T47D (cell line): ENCODE data around the gene TARS2.
A peak's percentile ranks its signal among the peaks of the same experiment; 100 is the strongest.

ENCODE experiments used
- DNase-seq, 2 experiments: peaks; one replicate each; pipeline versions ENCODE4 v3.0.0 to v3.0.0-alpha.2; 2011 to 2012; ENCODE audit warnings: low read depth in 1 of 2, low spot score in 1 of 2
- JUND ChIP-seq: IDR thresholded peaks from 2 replicates; pipeline ENCODE4 v1.6.1; 2012; ENCODE audit warnings: low read depth
- in situ Hi-C: cut with HindIII; loops from 2 replicates; pipeline ENCODE4 v1.10.0; 2016; ENCODE audit warnings: low sequenced_read_pairs, low pct_unique_long_range_greater_than_20kb

TARS2 gene

GRCh38 chr1:150549496-150550221 lies 62.4 kb downstream of the TARS2 start:
- in situ Hi-C loops = no loop called here
- DNase-seq = peak in 1 of 2 experiments; percentile 77
- no peak for TF ChIP-seq JUND

- no peak for TF ChIP-seq JUND
- in situ Hi-C loops = no loop called here
- no peak for DNase-seq
Observed at GRCh38 chr1:150550222-150551050, 63.2 kb downstream of the TARS2 start.

- no peak for TF ChIP-seq JUND
- in situ Hi-C loops = no loop called here
- no peak for DNase-seq
Observed at GRCh38 chr1:150551051-150551783, 64.0 kb downstream of the TARS2 start.

GRCh38 chr1:150551784-150552127 lies 64.5 kb downstream of the TARS2 start:
- in situ Hi-C loops = no loop called here
- DNase-seq = no peak
- no peak for TF ChIP-seq JUND

GRCh38 chr1:150552128-150552910 lies 65.1 kb downstream of the TARS2 start:
- DNase-seq = no peak
- in situ Hi-C loops = no loop called here

GRCh38 chr1:150552911-150553289 lies 65.7 kb downstream of the TARS2 start:
- in situ Hi-C loops = no loop called here
- no peak for TF ChIP-seq JUND
- no peak for DNase-seq

More at GRCh38 chr1:150552128-150552910, 65.1 kb downstream of the TARS2 start:
- no peak for TF ChIP-seq JUND

- in situ Hi-C loops = no loop called here
Observed at GRCh38 chr1:150553392-150554085, 66.3 kb downstream of the TARS2 start.

GRCh38 chr1:150554086-150554452 lies 66.8 kb downstream of the TARS2 start:
- in situ Hi-C loops = no loop called here
- DNase-seq = no peak
- TF ChIP-seq JUND = no peak

More at GRCh38 chr1:150553392-150554085, 66.3 kb downstream of the TARS2 start:
- no peak for TF ChIP-seq JUND
- no peak for DNase-seq

- TF ChIP-seq JUND = no peak
- in situ Hi-C loops = no loop called here
- no peak for DNase-seq
Observed at GRCh38 chr1:150555198-150555970, 68.2 kb downstream of the TARS2 start.

- DNase-seq = no peak
- in situ Hi-C loops = no loop called here
- no peak for TF ChIP-seq JUND
Observed at GRCh38 chr1:150555971-150556865, 69.0 kb downstream of the TARS2 start.
